ENCODE data around the gene MDP1. TPM values are rescaled to one million over a fixed set of nuclear protein-coding genes. Genes with fewer than 3 reads are reported as not detected.
A peak's percentile ranks its signal among the peaks of the same experiment; 100 is the strongest.

The MDP1 gene
- total and polyA plus RNA-seq, 10 of the 15 experiments (the other 5 are each of a cell fraction or from before 2014, with no cell fraction given) = 10.4 to 45.8 (median 23.5) TPM

GRCh38 chr14:24171422-24172260 lies 44.2 kb downstream of the MDP1 start, which contains the start of gene REC8 (continued):
- TF ChIP-seq E2F8 (IDR thresholded peaks at IDR 0.05; ENCODE audit: low read depth, partially characterized antibody) (no peak), SKIL (IDR thresholded peaks at IDR 0.05; ENCODE audit: low read depth, poor library complexity, severe bottlenecking) (no peak), PML (IDR thresholded peaks at IDR 0.05; ENCODE audit: low read length) (0 out of 2 replicates have a peak, but pooled peaks have one; percentile 15), E2F4 (IDR thresholded peaks at IDR 0.05; ENCODE audit: low read depth, low read length) (peak; percentile 72), RELA (IDR thresholded peaks at IDR 0.05; ENCODE audit: borderline replicate concordance, partially characterized antibody) (no peak), FOS (IDR thresholded peaks at IDR 0.05; ENCODE audit: borderline replicate concordance, extremely low read depth, insufficient read length) (no peak), ZNF24 (IDR thresholded peaks at IDR 0.05) (no peak), MYB (IDR thresholded peaks at IDR 0.05; ENCODE audit: borderline replicate concordance, low read depth, low read length) (no peak), NKRF (conservative IDR thresholded peaks at IDR 0.05) (0 out of 2 replicates have a peak, but pooled peaks have one; percentile 59), CHD4 (IDR thresholded peaks at IDR 0.05) (no peak), USF2 (IDR thresholded peaks at IDR 0.05; ENCODE audit: borderline replicate concordance, low read depth, low read length) (no peak), SMAD5 (IDR thresholded peaks at IDR 0.05; ENCODE audit: low read depth) (peak; percentile 24), CBX5 (IDR thresholded peaks at IDR 0.05; ENCODE audit: low read depth) (no peak), ZBTB33 (IDR thresholded peaks at IDR 0.05) (no peak), NFXL1 (IDR thresholded peaks at IDR 0.05; ENCODE audit: borderline replicate concordance) (no peak), RAD51 (IDR thresholded peaks at IDR 0.05) (no peak), NR2C2 (IDR thresholded peaks at IDR 0.05; ENCODE audit: borderline replicate concordance, control insufficient read depth, insufficient read length, low read depth) (no peak), MTA2 (IDR thresholded peaks at IDR 0.05; ENCODE audit: low read depth) (no peak)

Measured in GM12878 (cell line).